Left lung (tissue), 10 donors: Measurements from ENCODE around the gene TTC31. TPM values are rescaled to one million over a fixed set of nuclear protein-coding genes. Genes with fewer than 3 reads are reported as not detected.

Experiments
- ATAC-seq: fragments of 200-7000 bp; cut with Tn5 transposase; one replicate; pipeline ENCODE4 v1.9.1; 2020; ENCODE audit warnings: moderate library complexity
- DNase-seq, 4 donors: peaks; one replicate each; pipeline ENCODE4 v3.0.0-alpha.2; 2013 to 2020
- H3K27ac ChIP-seq, 2 donors: fragments of 200-600 bp; sonication (generic) in 1 of 2; one replicate each; pipeline versions ENCODE4 v1.5.0 to v1.8.0; 2020 to 2021
- H3K27me3 ChIP-seq, 2 donors: fragments of 200-600 bp; sonication (generic) in 1 of 2; one replicate each; pipeline versions ENCODE4 v1.5.0 to v1.8.0; 2020 to 2021
- H3K36me3 ChIP-seq, 2 donors: fragments of 200-600 bp; sonication (generic) in 1 of 2; one replicate each; pipeline versions ENCODE4 v1.5.0 to v1.8.0; 2020 to 2021
- H3K4me1 ChIP-seq, 2 donors: fragments of 200-600 bp; one replicate each; pipeline ENCODE4 v1.8.0; 2021
- H3K4me3 ChIP-seq, 2 donors: fragments of 200-600 bp; sonication (generic) in 1 of 2; one replicate each; pipeline versions ENCODE4 v1.5.0 to v1.8.0; 2020 to 2021; ENCODE audit warnings: mild to moderate bottlenecking in 1 of 2
- H3K9me3 ChIP-seq, 2 donors: fragments of 200-600 bp; sonication (generic) in 1 of 2; one replicate each; pipeline versions ENCODE4 v1.5.0 to v1.8.0; 2020 to 2021
- intact Hi-C, 2 donors: fragments of 100-400 bp; cut with DNase I; formaldehyde crosslinking; loops; one replicate each; pipeline versions ENCODE4 v1.11.2 to v1.14.2; 2022
- polyA plus RNA-seq, 6 donors: library from polyadenylated mRNA; unstranded; fragments of 120-200 nt; gene quantifications; one replicate each; pipeline ENCODE4 v1.2.1, GENCODE V29; 2013; ENCODE audit not compliant: insufficient read length in 6 of 6
- total RNA-seq, 2 donors: library from RNA; stranded (reverse); fragmentation: NEBNext Ultra II Directional; extraction: Animal tissue kit (Norgen Biotek cat#: 25700); gene quantifications; one replicate each; pipeline ENCODE4 v1.2.1, GENCODE V29; 2021
- TF ChIP-seq, protein P1 (sequence below), 2 donors: fragments of 200-600 bp; sonication (generic) in 1 of 2; IDR thresholded peaks; one replicate each; pipeline versions ENCODE4 v1.5.0 to v1.8.0; 2021; ENCODE audit warnings: antibody characterized with exemption in 2 of 2
- donor health status: DM: no; HTN: yes; CAD: no.
- donor health status: DM: no; HTN: no; CAD: no.

The TTC31 gene
- total and polyA plus RNA-seq, 8 donors: 22.1 to 38.4 (median 33.5) TPM

DNA sequence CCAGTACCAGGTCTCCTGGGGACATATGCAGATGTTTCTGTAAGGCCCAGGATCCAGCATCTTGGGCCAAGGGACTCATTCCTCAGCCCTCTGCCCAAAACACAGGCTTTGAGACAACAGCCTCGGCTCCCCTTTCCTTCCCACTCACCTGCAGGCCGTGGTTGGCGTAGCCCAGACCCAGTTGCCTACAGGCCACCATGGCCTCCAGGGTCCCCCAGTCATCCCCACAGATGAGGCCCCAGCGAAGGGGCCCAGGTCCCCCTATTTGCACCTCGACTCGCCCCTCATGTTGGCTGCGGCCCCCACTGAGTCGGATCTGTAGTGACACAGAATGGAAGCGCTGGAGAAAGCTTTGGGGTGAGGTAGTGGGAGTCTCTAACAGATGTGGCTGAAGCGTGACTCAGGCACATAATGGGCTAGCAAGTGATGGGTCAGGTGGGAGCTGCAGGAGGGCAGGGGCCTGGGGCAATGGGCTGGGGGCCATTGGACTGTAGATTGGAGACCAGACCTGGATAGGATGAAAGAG, 52.6 kb downstream of the TTC31 start:
- ATAC-seq: no peak
- no peak for DNase-seq
- no peaks in the 10 kb centered on the region for H3K27me3 ChIP-seq
- no peak overlapping the region for H3K27ac ChIP-seq
- H3K36me3 ChIP-seq: peaks cover 0 to 22% of the 10 kb centered on the region in 2 donors
- H3K4me1 ChIP-seq: peaks cover 3 to 17% of the 10 kb centered on the region in 2 donors
- H3K9me3 ChIP-seq: no peaks in the 10 kb centered on the region
- TF ChIP-seq, protein P1, sequence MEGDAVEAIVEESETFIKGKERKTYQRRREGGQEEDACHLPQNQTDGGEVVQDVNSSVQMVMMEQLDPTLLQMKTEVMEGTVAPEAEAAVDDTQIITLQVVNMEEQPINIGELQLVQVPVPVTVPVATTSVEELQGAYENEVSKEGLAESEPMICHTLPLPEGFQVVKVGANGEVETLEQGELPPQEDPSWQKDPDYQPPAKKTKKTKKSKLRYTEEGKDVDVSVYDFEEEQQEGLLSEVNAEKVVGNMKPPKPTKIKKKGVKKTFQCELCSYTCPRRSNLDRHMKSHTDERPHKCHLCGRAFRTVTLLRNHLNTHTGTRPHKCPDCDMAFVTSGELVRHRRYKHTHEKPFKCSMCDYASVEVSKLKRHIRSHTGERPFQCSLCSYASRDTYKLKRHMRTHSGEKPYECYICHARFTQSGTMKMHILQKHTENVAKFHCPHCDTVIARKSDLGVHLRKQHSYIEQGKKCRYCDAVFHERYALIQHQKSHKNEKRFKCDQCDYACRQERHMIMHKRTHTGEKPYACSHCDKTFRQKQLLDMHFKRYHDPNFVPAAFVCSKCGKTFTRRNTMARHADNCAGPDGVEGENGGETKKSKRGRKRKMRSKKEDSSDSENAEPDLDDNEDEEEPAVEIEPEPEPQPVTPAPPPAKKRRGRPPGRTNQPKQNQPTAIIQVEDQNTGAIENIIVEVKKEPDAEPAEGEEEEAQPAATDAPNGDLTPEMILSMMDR (IDR thresholded peaks at IDR 0.05): no peak
- H3K4me3 ChIP-seq: no peak overlapping the region
- intact Hi-C loops: no loop called here

DNA sequence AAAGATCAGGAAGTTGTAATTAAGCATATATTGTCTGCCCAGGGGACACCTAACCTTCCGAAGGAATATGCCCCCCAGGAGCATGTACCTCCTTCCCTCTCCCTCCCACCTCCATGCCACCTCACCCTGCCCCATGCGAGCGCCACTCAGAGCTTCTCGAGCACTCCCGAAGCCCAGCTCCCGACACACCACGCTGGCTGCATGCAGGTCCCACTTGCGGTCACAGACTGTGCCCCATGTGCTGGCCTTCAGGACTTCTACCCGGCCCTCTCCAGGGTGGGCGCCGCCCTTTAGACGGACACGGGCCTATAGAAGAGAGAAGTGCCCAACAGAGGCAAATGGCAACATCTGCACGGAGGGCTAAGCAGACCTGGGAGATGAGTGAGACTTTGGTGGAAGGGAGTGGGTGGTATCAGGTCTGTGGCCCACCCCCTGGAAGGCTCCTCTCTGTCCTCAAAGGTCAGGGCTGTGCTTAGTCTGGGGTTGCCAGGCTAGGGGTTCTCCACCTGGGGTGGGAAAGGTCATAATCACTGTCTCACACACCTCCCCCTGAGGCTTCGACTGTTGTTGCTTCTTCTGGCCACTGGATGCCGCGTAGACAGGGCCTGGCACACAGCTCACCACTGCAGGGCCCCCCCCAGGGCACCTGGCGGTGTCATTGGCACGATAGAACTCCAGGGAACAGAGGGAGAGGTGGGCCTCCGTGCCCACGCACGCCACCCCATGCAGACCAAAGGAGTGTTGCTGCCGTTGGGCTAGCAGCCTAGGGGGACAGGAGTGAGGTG, 53.5 kb downstream of the TTC31 start:
- H3K9me3 ChIP-seq: no peaks in the 10 kb centered on the region
- ATAC-seq: no peak
- H3K36me3 ChIP-seq: peaks cover 0 to 22% of the 10 kb centered on the region in 2 donors

DNA sequence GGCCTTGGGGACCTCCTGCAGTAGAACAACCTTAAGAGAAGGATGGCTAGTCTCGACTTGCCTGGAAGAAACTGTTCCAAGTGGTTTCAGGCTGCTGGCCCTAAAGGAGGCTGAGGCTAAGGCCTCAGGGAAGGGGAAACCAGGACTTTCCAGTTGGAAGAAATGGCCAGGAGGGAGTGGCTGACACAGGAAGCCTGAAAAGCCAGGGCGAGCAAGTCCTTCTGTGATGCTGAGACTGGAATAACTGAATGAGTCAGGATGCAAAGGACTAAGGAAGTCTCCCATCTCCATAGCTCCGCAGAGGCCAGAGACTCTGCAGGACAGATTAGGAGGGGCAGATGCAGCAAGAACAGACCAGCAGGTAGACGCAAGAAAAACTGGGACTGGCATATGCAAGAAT, 54.3 kb downstream of the TTC31 start:
- no peak for ATAC-seq
- intact Hi-C loops: no loop called here

More for the DNA sequence above, 53.5 kb downstream of the TTC31 start:
- intact Hi-C loops: no loop called here
- Histone ChIP-seq H3K27ac (no peak overlapping the region), H3K4me1 (peaks cover 0 to 8% of the 10 kb centered on the region in 2 donors), H3K27me3 (no peaks in the 10 kb centered on the region), H3K4me3 (no peak overlapping the region)
- no peak for DNase-seq
- TF ChIP-seq, protein P1 (IDR thresholded peaks at IDR 0.05): no peak

DNA sequence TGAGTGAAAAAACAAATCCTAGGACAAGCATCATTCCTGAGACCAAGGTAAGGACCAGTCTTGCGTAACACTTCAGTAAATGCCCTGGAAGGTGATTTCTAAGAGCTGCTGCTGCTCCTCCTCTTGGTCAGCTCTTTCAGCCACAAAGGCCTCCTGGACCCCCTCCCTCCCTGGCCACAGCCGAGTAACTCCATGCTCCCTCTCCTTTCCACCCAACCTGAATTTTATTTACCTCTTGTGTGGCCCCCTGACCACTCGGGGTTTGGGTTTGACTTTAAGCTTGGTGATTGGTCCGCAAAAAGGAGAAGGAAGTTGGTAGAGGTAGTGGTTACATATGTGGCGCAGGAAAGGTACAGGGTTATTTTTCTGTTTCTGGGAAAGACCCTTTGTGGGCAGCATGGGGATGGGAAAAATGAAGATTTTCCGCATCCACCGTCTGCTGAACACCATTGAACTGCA, 56.0 kb downstream of the TTC31 start:
- intact Hi-C loops: no loop called here
- peak; percentile 52 for ATAC-seq
- TF ChIP-seq, protein P1 (IDR thresholded peaks at IDR 0.05): no peak
- Histone ChIP-seq H3K36me3 (peaks cover 0 to 3% of the 10 kb centered on the region in 2 donors), H3K27ac (no peak overlapping the region), H3K4me3 (no peak overlapping the region), H3K4me1 (peaks cover 0 to 4% of the 10 kb centered on the region in 2 donors), H3K27me3 (no peaks in the 10 kb centered on the region), H3K9me3 (no peaks in the 10 kb centered on the region)
- DNase-seq: no peak

More for the DNA sequence above, 54.3 kb downstream of the TTC31 start:
- TF ChIP-seq, protein P1 (IDR thresholded peaks at IDR 0.05): no peak
- H3K9me3 ChIP-seq: no peaks in the 10 kb centered on the region
- no peaks in the 10 kb centered on the region for H3K27me3 ChIP-seq
- no peak for DNase-seq
- H3K36me3 ChIP-seq: peaks cover 0 to 18% of the 10 kb centered on the region in 2 donors
- H3K4me1 ChIP-seq: peaks cover 0 to 4% of the 10 kb centered on the region in 2 donors
- no peak overlapping the region for H3K4me3 ChIP-seq
- H3K27ac ChIP-seq: no peak overlapping the region

DNA sequence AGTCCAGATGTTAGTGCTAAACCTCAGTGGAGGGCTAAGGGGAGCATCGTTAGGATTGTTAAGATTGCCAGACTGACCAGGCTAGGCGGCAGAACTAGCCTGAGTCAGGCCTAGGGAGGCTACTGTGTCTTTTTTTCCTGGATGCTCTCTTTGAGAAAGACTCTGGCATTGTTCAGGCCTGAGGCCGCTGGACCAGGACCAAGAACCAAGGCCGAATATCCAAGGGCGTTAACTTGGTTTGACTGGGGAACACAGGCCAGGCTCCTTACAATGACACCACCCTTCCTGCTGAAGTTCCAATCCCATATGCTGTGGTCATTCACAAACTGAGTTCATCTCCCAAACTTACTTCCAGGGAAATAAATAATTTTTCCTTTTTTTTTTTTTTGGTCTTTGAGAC, 57.4 kb downstream of the TTC31 start:
- Histone ChIP-seq H3K36me3 (no peaks in the 10 kb centered on the region), H3K4me3 (no peak overlapping the region), H3K4me1 (peaks cover 0 to 4% of the 10 kb centered on the region in 2 donors), H3K27me3 (no peaks in the 10 kb centered on the region), H3K27ac (peak overlapping the region in 1 of 2 donors; percentile 15), H3K9me3 (no peaks in the 10 kb centered on the region)
- DNase-seq: no peak
- intact Hi-C loops: no loop called here
- ATAC-seq: peak; percentile 17
- TF ChIP-seq, protein P1 (IDR thresholded peaks at IDR 0.05): no peak
